Measurements from ENCODE around the gene TMEM131L.

DNA sequence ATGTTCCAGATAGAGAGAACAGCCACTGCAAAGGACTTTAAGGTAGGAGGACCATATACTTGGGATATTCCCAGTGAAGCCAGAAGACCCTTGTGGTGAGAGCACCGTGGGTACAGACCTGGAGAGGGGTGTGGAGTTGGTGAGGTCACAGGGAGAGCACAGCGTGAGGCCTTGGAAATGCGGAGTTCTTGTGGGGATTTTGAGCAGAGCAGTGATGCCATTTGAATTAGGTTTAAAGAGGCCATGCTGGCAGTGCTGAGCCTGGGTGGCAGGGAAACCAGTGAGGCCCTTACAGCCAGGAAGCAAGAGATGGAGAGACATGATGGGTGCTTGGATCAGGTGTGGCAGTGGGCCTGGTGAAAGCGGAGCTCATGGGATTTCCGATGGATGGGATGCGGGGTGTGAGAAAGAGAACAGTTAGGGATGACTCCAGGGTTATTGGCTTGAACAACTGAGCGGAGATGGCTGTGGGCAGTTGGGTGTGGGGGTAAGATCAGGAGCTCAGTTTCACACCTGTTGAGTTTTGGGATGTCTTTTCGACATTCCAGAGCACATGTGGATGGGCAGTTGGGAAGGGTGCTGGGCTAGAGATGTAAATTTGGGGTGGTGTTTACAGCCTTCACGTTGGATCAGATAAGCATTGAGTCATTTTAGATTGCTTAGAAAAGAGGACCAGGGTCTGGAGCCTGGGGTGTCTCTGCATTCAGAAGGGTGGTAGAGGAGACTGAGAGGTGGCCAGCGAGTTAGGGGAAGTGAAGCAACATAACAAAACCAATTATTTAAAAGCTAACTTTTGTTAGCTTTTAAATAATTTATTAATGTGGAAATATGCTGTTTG, 68.9 kb downstream of the TMEM131L start:
- no peak for TF ChIP-seq CTCF (IDR thresholded peaks at IDR 0.05)
- TF ChIP-seq POLR2A (IDR thresholded peaks at IDR 0.05), result no peak
